A673 (cell line): ENCODE data around the gene HOMER2. TPM values are rescaled to one million over a fixed set of nuclear protein-coding genes. Genes with fewer than 3 reads are reported as not detected.

ENCODE experiments used
- BruUV-seq: library from RNA; stranded (reverse); fragments of 400-500 nt; replicated peaks from 2 replicates; lab custom pipeline; 2021; lab: Mats Ljungman, UMichigan
- CTCF ChIA-PET: fragments of 300-600 bp; sonication (Branson Sonifier 250); formaldehyde crosslinking; loops from one replicate; lab custom pipeline; 2022; ENCODE audit warnings: antibody characterized with exemption; lab: Charles Lee
- POLR2A ChIA-PET: fragments of 300-600 bp; sonication (Branson Sonifier 250); formaldehyde crosslinking; loops from one replicate; lab custom pipeline; 2022; ENCODE audit warnings: antibody characterized with exemption; ENCODE audit not compliant: low non-redundant PET; lab: Charles Lee
- DNase-seq: peaks from one replicate; pipeline ENCODE4 v3.0.0-alpha.2; 2015; ENCODE audit warnings: low spot score
- H3K27ac ChIP-seq: fragments of 200-600 bp; sonication (generic); 2 replicates; pipeline ENCODE4 v1.5.1; 2016; ENCODE audit warnings: mixed run types, low read depth, mild to moderate bottlenecking, mixed read lengths, antibody characterized with exemption, low read length; ENCODE audit not compliant: poor library complexity, severe bottlenecking
- H3K27me3 ChIP-seq: fragments of 200-600 bp; sonication (generic); replicated peaks from 2 replicates; pipeline ENCODE4 v1.6.1; 2017; ENCODE audit warnings: mixed run types, low read depth, mild to moderate bottlenecking, mixed read lengths, antibody characterized with exemption, low read length; ENCODE audit not compliant: insufficient read depth, poor library complexity
- H3K36me3 ChIP-seq: fragments of 200-600 bp; sonication (generic); 2 replicates; pipeline ENCODE4 v1.6.1; 2016; ENCODE audit warnings: mixed run types, mild to moderate bottlenecking, mixed read lengths, antibody characterized with exemption, low read length; ENCODE audit not compliant: insufficient read depth, poor library complexity, severe bottlenecking
- H3K4me1 ChIP-seq: fragments of 200-600 bp; sonication (generic); 2 replicates; pipeline ENCODE4 v1.6.1; 2017; ENCODE audit warnings: mixed run types, mild to moderate bottlenecking, mixed read lengths, antibody characterized with exemption, low read length; ENCODE audit not compliant: insufficient read depth, poor library complexity, severe bottlenecking
- H3K4me3 ChIP-seq: fragments of 200-600 bp; sonication (generic); 2 replicates; pipeline ENCODE4 v1.5.1; 2016; ENCODE audit warnings: low read depth, mixed run types, mild to moderate bottlenecking, mixed read lengths, low read length; ENCODE audit not compliant: poor library complexity, severe bottlenecking
- H3K9me3 ChIP-seq: fragments of 200-600 bp; sonication (generic); 2 replicates; pipeline ENCODE4 v1.6.1; 2016; ENCODE audit warnings: mixed run types, low read depth, mild to moderate bottlenecking, mixed read lengths, antibody characterized with exemption, low read length; ENCODE audit not compliant: poor library complexity, severe bottlenecking
- EZH2 ChIP-seq: fragments of 200-600 bp; sonication (generic); IDR thresholded peaks from 2 replicates; pipeline ENCODE4 v1.6.1; 2017; ENCODE audit warnings: borderline replicate concordance, low read depth, mild to moderate bottlenecking, mixed read lengths, antibody characterized with exemption, low read length; ENCODE audit not compliant: poor library complexity, severe bottlenecking
- intact Hi-C: fragments of 100-400 bp; cut with micrococcal nuclease; formaldehyde crosslinking; loops from one replicate; pipeline ENCODE4 v1.10.0; 2022; ENCODE audit not compliant: unreplicated experiment
- total RNA-seq: library from RNA; stranded (reverse); gene quantifications from 2 replicates; pipeline ENCODE4 v1.2.3, GENCODE V29; 2021
- TF ChIP-seq, protein P1 (sequence below): fragments of 300-800, 200-600 bp; sonication (generic); conservative IDR thresholded peaks from 2 replicates; pipeline ENCODE4 v1.5.1; 2017; ENCODE audit warnings: low read depth, mild to moderate bottlenecking, antibody characterized with exemption, low read length, moderate library complexity, mixed read lengths

HOMER2 gene
- total RNA-seq, 1 experiment from 2014 or later, result 6.7 TPM

DNA sequence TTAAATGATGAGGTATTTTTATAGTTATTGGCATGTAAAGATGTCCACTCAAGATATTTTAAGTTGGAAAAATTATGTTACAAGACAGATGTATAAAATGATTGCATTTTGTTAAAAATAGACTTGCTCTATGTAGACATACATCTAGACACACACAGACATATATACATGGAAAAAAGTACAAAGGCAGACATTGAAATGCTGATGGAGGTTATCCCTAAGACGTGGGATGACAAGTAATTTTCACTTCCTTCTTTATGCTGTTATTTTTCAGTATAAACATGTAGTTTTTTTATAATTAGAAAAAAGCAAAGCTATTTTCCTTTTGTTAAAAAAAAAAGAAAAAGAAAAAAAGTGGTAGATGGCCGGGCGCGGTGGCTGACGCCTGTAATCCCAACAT, 7.2 kb downstream of the HOMER2 start:
- no peak for DNase-seq
- peaks cover 25% of the 10 kb centered on the region for H3K27me3 ChIP-seq
- POLR2A ChIA-PET, result no interaction called here
- no peak for TF ChIP-seq EZH2
- TF ChIP-seq, protein P1, sequence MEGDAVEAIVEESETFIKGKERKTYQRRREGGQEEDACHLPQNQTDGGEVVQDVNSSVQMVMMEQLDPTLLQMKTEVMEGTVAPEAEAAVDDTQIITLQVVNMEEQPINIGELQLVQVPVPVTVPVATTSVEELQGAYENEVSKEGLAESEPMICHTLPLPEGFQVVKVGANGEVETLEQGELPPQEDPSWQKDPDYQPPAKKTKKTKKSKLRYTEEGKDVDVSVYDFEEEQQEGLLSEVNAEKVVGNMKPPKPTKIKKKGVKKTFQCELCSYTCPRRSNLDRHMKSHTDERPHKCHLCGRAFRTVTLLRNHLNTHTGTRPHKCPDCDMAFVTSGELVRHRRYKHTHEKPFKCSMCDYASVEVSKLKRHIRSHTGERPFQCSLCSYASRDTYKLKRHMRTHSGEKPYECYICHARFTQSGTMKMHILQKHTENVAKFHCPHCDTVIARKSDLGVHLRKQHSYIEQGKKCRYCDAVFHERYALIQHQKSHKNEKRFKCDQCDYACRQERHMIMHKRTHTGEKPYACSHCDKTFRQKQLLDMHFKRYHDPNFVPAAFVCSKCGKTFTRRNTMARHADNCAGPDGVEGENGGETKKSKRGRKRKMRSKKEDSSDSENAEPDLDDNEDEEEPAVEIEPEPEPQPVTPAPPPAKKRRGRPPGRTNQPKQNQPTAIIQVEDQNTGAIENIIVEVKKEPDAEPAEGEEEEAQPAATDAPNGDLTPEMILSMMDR, result no peak
- no peaks in the 10 kb centered on the region for H3K9me3 ChIP-seq
- no peak overlapping the region for H3K4me3 ChIP-seq
- no peaks in the 10 kb centered on the region for H3K36me3 ChIP-seq
- intact Hi-C loops, result no loop called here
- no peak overlapping the region for H3K27ac ChIP-seq
- CTCF ChIA-PET, result no interaction called here
- no peaks in the 10 kb centered on the region for H3K4me1 ChIP-seq
- BruUV-seq, result no TSS peak

DNA sequence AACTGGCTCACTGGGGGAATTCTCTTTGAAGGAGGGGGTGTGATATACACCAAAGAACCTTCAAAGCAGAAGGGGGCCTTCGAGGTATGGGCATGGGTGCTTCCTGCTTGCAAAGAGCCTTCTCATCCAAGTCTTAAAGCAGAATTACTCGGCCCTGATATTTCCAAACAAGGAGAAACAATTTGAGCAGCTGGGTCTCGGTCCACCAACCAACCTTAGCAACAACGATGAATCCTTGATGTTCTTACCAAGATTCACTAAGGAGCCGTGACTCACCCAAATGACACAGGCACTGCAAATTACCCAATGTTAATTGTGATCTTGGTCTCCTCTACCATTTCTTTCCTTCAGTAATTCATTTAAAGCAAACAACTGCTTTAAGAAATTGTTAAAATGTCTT, 7.7 kb downstream of the HOMER2 start:
- Histone ChIP-seq H3K36me3 (no peaks in the 10 kb centered on the region), H3K4me1 (no peaks in the 10 kb centered on the region), H3K27me3 (peaks cover 20% of the 10 kb centered on the region), H3K4me3 (no peak overlapping the region), H3K27ac (no peak overlapping the region), H3K9me3 (no peaks in the 10 kb centered on the region)
- TF ChIP-seq, protein P1, result no peak
- no peak for TF ChIP-seq EZH2
- intact Hi-C loops, result no loop called here
- no TSS peak for BruUV-seq
- peak; percentile 16 for DNase-seq
- CTCF ChIA-PET, result no interaction called here
- POLR2A ChIA-PET, result no interaction called here

DNA sequence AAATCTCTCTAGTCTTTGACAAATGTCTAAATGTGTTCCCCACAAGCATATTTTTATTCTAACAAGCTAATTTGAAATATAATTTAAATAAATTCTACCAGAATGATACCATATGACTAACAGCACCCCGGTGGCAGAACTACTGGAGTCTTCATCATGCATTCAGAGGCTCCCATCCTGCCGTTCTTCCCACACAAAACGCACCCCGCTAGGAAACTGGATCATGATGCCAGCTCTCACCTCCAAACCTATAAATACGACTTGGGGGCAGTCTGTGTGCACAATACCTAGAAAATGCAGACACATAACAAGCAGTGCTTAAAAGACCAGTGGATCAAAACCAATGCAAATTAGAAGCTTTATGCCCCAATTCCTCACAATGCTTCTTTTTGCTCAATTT, 8.5 kb downstream of the HOMER2 start:
- CTCF ChIA-PET, result no interaction called here

More for the DNA sequence above, 8.5 kb downstream of the HOMER2 start:
- BruUV-seq, result no TSS peak
- TF ChIP-seq, protein P1, result no peak
- TF ChIP-seq EZH2, result no peak
- no peak overlapping the region for H3K4me3 ChIP-seq
- H3K27ac ChIP-seq, result no peak overlapping the region
- POLR2A ChIA-PET, result no interaction called here
- intact Hi-C loops, result no loop called here
- no peaks in the 10 kb centered on the region for H3K36me3 ChIP-seq
- DNase-seq, result no peak
- H3K4me1 ChIP-seq, result no peaks in the 10 kb centered on the region
- peaks cover 14% of the 10 kb centered on the region for H3K27me3 ChIP-seq
- no peaks in the 10 kb centered on the region for H3K9me3 ChIP-seq
